ENCODE measurements around the gene CHML. TPM values are rescaled to one million over a fixed set of nuclear protein-coding genes. Genes with fewer than 3 reads are reported as not detected.
A peak's percentile ranks its signal among the peaks of the same experiment; 100 is the strongest.

CHML gene
- total RNA-seq, 4 donors from 2014 or later: 5.7 to 9.6 (median 6.8) TPM

DNA sequence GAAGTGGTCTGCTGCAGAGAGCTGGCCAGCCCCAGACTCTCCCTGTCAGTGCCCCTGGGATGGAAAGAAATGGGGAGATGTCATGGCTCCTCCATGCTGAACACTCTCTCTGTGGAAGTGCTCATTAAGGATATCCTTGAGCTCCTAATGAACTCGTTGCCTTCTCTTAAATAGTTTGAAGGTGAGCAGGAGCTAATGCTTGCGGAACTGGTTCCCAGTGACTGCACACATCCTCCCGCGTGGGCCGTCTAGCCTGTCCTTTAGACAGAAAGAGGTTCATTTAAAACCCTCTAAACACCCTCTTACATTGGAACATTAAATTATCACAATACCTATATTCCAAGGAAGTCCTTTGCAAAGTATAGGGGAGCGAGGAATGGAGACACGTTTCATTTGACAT is 6.0 kb upstream of the CHML start:
- Histone ChIP-seq H3K4me3 (no peak overlapping the region), H3K4me1 (peaks cover 0 to 19% (median 1%) of the 10 kb centered on the region in 4 donors), H3K36me3 (no peaks in the 10 kb centered on the region), H3K27me3 (no peaks in the 10 kb centered on the region), H3K9me3 (no peaks in the 10 kb centered on the region), H3K27ac (peak overlapping the region in 1 of 4 donors; percentile 11)
- 86 to 91% methylated on average over 7 of the region's 7 CpGs for WGBS, 2 donors
- TF ChIP-seq POLR2A (IDR thresholded peaks at IDR 0.05) (no peak), EP300 (IDR thresholded peaks at IDR 0.05) (no peak)
- TF ChIP-seq, protein P1, sequence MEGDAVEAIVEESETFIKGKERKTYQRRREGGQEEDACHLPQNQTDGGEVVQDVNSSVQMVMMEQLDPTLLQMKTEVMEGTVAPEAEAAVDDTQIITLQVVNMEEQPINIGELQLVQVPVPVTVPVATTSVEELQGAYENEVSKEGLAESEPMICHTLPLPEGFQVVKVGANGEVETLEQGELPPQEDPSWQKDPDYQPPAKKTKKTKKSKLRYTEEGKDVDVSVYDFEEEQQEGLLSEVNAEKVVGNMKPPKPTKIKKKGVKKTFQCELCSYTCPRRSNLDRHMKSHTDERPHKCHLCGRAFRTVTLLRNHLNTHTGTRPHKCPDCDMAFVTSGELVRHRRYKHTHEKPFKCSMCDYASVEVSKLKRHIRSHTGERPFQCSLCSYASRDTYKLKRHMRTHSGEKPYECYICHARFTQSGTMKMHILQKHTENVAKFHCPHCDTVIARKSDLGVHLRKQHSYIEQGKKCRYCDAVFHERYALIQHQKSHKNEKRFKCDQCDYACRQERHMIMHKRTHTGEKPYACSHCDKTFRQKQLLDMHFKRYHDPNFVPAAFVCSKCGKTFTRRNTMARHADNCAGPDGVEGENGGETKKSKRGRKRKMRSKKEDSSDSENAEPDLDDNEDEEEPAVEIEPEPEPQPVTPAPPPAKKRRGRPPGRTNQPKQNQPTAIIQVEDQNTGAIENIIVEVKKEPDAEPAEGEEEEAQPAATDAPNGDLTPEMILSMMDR (IDR thresholded peaks at IDR 0.05): no peak
- DNase-seq (ENCODE audit: low spot score in 2 of 2): no peak

DNA sequence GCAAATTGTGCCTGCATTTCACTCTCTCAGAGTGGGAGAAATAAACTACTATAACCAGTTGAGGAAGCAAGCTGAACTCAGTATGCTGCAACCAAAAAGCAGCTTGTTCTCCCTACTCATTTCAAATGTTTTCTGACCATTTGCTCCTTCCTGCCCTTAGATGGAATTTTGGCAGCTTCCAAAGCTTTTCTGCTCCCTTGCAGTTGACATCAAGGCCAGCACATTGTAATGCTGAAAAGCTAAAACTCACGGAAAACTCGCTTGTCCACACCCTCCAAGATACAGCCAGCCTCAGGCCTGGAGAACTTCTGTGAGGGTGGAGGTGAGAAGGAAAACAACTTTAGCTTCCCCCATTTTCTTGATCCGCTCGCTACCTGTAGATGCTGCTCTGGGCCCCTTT is 5.0 kb upstream of the CHML start:
- TF ChIP-seq POLR2A (IDR thresholded peaks at IDR 0.05) (no peak), EP300 (IDR thresholded peaks at IDR 0.05) (peak in 1 of 2 donors; percentile 18)
- TF ChIP-seq, protein P1 (IDR thresholded peaks at IDR 0.05): no peak
- Histone ChIP-seq H3K4me1 (peaks cover 0 to 26% (median 1%) of the 10 kb centered on the region in 4 donors), H3K36me3 (no peaks in the 10 kb centered on the region), H3K9me3 (no peaks in the 10 kb centered on the region), H3K27ac (peak overlapping the region in 3 of 4 donors; percentile 11 to 58 (median 40)), H3K4me3 (no peak overlapping the region), H3K27me3 (no peaks in the 10 kb centered on the region)
- WGBS, 2 donors: 36 to 38% methylated on average over 4 of the region's 4 CpGs
- DNase-seq (ENCODE audit: low spot score in 2 of 2): no peak

DNA sequence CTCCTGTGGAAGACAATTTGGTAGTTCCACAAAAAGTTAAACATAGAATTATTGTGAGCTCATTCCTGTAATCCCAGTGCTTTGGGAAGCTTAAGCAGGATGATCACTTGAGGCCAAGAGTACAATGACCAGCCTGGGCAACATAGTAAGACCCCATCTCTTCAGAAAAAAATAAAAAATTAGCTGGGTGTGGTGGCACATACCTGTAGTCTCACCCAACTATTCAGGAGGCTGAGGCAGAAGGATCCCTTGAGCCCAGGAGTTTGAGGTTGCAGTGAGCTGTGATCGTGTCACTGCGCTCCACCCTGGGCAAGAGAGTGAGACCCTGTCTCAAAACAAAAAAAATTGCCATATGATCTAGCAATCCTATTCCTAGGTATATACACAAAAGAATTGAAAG is 4.1 kb upstream of the CHML start:
- no peak overlapping the region for H3K4me3 ChIP-seq
- no peak for DNase-seq (ENCODE audit: low spot score in 2 of 2)
- H3K4me1 ChIP-seq: peaks cover 0 to 28% (median 1%) of the 10 kb centered on the region in 4 donors
- no peaks in the 10 kb centered on the region for H3K36me3 ChIP-seq
- peak overlapping the region in 2 of 4 donors; percentile 11 to 22 for H3K27ac ChIP-seq
- no peaks in the 10 kb centered on the region for H3K27me3 ChIP-seq
- WGBS, 2 donors: 92 to 94% methylated on average over 2 of the region's 2 CpGs
- TF ChIP-seq POLR2A (IDR thresholded peaks at IDR 0.05) (no peak), EP300 (IDR thresholded peaks at IDR 0.05) (no peak)
- TF ChIP-seq, protein P1 (IDR thresholded peaks at IDR 0.05): no peak
- no peaks in the 10 kb centered on the region for H3K9me3 ChIP-seq

DNA sequence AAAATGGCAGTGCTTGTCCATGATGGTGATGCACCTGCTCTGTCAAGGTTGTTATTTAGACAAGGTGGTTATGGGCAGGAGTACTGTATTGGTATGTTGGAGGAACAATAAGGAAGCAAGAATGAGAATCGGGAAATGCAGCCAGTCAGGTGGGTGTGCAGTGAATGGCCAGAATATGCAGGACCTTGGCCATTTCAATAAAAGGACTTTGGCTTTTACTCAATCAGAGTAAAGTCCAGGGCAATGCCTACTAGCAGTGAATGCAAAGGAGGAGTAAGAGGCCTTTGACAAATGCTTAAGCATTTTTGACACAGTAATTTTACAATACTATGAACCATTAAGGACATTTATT is 2.4 kb upstream of the CHML start:
- H3K36me3 ChIP-seq: no peaks in the 10 kb centered on the region
- DNase-seq (ENCODE audit: low spot score in 2 of 2): no peak
- no peaks in the 10 kb centered on the region for H3K27me3 ChIP-seq
- WGBS, 2 donors: 90 to 97% methylated on average over 1 of the region's 1 CpG
- H3K4me3 ChIP-seq: no peak overlapping the region
- no peaks in the 10 kb centered on the region for H3K9me3 ChIP-seq
- TF ChIP-seq, protein P1 (IDR thresholded peaks at IDR 0.05): no peak
- TF ChIP-seq POLR2A (IDR thresholded peaks at IDR 0.05) (no peak), EP300 (IDR thresholded peaks at IDR 0.05) (no peak)
- peak overlapping the region in 1 of 4 donors; percentile 35 for H3K27ac ChIP-seq
- peaks cover 0 to 45% (median 4%) of the 10 kb centered on the region in 4 donors for H3K4me1 ChIP-seq

DNA sequence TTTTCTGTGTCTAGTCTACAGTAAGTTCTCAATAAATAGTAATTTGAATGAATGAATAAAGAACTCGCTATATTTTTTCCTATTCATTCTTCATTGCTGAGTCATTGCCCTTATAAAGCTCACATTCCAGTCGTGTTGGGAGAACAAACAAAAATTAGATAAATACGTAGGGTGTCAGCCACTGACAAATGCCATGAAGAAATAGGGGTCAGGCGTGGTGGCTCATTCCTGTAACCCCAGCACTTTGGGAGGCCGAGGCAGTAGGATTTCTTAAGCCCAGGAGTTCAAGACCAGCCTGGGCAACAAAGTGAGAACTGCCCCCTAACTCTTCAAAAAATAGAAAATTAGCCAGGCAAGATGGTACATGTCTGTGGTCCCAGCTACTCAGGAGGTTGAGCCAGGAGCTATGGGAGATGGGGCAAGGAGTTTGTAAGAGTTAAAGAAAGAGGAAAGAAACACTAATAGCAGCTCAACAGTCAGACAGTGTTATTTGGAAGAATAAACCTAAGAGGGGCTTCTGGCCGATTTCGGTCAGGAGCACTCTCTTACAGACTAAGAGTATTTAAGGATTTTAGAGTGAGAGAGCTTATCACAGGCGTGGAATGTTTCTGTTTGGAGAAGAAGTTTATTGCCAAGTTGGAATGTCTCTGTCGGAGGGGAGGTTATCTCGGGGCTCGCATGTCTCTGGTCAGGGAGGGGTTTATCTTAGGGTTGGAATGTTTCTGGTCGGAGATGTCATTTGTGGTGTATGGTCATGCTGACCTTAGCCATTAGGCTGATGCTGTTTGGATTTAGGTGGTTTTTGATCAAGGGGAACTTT is 1.8 kb upstream of the CHML start:
- TF ChIP-seq, protein P1 (IDR thresholded peaks at IDR 0.05): no peak
- TF ChIP-seq EP300 (IDR thresholded peaks at IDR 0.05) (no peak), POLR2A (IDR thresholded peaks at IDR 0.05) (no peak)
- Histone ChIP-seq H3K36me3 (no peaks in the 10 kb centered on the region), H3K27me3 (no peaks in the 10 kb centered on the region), H3K4me1 (peaks cover 0 to 50% (median 7%) of the 10 kb centered on the region in 4 donors), H3K27ac (peak overlapping the region in 3 of 4 donors; percentile 35 to 72 (median 58)), H3K4me3 (no peak overlapping the region), H3K9me3 (no peaks in the 10 kb centered on the region)
- 58 to 67% methylated on average over 12 of the region's 12 CpGs for WGBS, 2 donors
- no peak for DNase-seq (ENCODE audit: low spot score in 2 of 2)

Measured in tibial nerve (tissue), 4 donors.